ENCODE data around the gene KLHL8.

The KLHL8 gene

DNA sequence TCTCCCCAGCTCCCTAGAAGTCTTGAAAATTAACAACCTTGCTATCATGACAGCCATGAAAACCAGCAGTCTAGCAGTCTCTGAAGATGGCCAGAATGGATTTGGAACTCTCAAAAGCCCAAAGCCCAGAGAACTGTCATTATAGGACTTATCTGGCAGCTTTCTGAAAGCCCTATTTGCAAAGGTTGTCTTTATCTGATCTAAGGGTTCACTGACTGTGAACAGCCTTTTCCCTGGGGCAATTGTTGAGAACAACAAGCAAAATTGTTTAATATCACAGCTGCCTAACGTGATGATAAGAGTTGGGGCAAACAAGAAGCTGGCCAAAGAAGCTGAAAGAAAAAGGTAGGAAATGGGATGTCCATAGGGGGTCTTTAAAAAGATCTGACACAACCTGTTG lies 20.9 kb upstream of the KLHL8 start:
- TF ChIP-seq, protein P1, sequence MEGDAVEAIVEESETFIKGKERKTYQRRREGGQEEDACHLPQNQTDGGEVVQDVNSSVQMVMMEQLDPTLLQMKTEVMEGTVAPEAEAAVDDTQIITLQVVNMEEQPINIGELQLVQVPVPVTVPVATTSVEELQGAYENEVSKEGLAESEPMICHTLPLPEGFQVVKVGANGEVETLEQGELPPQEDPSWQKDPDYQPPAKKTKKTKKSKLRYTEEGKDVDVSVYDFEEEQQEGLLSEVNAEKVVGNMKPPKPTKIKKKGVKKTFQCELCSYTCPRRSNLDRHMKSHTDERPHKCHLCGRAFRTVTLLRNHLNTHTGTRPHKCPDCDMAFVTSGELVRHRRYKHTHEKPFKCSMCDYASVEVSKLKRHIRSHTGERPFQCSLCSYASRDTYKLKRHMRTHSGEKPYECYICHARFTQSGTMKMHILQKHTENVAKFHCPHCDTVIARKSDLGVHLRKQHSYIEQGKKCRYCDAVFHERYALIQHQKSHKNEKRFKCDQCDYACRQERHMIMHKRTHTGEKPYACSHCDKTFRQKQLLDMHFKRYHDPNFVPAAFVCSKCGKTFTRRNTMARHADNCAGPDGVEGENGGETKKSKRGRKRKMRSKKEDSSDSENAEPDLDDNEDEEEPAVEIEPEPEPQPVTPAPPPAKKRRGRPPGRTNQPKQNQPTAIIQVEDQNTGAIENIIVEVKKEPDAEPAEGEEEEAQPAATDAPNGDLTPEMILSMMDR (IDR thresholded peaks at IDR 0.05; ENCODE audit: low read depth, low read length, missing control alignments): no peak
- no peak for DNase-seq (ENCODE audit: extremely low read depth, low read depth)
- no peak overlapping the region for H3K4me3 ChIP-seq (replicated peaks; ENCODE audit: low read depth, low read length)

DNA sequence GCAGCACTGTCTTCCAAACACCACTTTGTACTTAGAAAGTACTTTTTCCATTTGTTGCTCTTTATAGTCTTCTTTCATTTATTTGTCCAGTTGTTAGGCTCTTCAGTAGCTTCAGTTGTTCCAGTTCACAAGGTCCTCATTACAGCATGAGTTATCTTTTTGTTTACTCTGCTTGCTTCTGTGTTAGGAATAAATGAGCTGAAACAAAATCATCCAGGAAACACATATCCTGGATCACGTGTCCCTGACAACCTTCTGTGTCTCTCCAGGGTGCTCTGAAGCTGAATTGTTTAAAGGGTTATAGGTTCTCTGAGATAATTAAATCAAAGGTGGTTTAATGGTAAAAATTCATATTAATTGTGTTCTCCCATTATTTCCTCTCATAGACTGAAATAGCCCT lies 19.9 kb upstream of the KLHL8 start:
- TF ChIP-seq, protein P1 (IDR thresholded peaks at IDR 0.05; ENCODE audit: low read depth, low read length, missing control alignments): no peak
- no peak overlapping the region for H3K4me3 ChIP-seq (replicated peaks; ENCODE audit: low read depth, low read length)
- no peak for DNase-seq (ENCODE audit: extremely low read depth, low read depth)

DNA sequence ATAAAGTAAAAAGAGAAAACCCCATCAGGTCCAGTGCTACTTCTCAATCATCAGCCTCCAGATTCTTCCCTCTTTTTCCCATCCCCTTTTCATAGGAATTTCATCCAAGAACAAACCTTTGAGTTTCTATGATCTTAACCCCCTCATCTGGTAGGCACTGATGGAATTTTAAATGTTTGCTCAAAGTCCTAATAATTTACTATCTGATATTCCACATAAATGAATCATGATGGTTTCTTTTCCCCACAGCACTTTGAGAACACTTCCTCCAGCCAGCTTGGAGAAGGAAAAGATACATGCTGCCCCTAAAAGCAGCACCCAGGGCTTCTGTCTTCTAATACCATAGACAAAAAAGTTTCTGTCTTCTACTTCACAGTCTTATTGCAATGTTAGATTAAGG lies 19.4 kb upstream of the KLHL8 start:
- DNase-seq (ENCODE audit: extremely low read depth, low read depth): no peak
- TF ChIP-seq, protein P1 (IDR thresholded peaks at IDR 0.05; ENCODE audit: low read depth, low read length, missing control alignments): no peak
- no peak overlapping the region for H3K4me3 ChIP-seq (replicated peaks; ENCODE audit: low read depth, low read length)

DNA sequence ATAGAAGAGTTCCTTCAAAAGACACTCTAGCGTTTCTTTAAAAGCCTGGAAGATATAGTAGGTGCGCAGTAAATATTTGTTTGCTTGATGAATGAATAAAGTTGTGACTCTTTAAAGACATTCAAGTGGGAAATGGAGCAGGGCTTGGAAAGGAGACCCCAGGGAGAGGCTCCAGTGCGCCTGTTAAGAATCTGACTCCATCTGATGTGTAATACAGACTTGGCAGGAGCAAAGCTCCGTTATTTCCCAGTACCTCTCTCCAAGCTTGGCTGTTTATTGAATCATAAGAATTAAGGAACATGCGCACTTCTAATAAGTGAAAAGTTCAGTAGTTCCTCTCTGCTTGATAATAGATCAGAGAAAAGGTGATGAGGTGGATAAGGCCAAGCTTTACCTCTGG lies 18.8 kb upstream of the KLHL8 start:
- TF ChIP-seq, protein P1 (IDR thresholded peaks at IDR 0.05; ENCODE audit: low read depth, low read length, missing control alignments): no peak
- H3K4me3 ChIP-seq (replicated peaks; ENCODE audit: low read depth, low read length): no peak overlapping the region
- DNase-seq (ENCODE audit: extremely low read depth, low read depth): no peak

DNA sequence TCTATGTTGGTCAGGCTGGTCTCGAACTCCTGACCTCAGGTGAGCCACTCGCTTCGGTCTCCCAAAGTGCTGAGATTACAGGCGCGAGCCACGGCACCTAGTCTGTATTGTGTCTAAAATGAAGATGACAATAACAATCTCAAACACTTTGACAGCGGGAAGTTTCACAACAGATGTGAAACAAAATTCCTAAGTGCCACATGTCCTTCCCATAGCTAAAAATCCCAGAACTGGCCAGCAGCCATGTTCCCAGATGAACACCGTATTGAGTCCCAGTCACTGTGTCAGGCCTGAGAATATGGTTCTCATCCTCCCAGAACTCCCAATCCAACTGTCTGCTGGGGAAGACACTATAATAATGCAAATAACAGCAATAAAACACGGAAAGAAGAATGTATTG lies 16.4 kb upstream of the KLHL8 start:
- TF ChIP-seq, protein P1 (IDR thresholded peaks at IDR 0.05; ENCODE audit: low read depth, low read length, missing control alignments): no peak
- no peak for DNase-seq (ENCODE audit: extremely low read depth, low read depth)
- no peak overlapping the region for H3K4me3 ChIP-seq (replicated peaks; ENCODE audit: low read depth, low read length)

DNA sequence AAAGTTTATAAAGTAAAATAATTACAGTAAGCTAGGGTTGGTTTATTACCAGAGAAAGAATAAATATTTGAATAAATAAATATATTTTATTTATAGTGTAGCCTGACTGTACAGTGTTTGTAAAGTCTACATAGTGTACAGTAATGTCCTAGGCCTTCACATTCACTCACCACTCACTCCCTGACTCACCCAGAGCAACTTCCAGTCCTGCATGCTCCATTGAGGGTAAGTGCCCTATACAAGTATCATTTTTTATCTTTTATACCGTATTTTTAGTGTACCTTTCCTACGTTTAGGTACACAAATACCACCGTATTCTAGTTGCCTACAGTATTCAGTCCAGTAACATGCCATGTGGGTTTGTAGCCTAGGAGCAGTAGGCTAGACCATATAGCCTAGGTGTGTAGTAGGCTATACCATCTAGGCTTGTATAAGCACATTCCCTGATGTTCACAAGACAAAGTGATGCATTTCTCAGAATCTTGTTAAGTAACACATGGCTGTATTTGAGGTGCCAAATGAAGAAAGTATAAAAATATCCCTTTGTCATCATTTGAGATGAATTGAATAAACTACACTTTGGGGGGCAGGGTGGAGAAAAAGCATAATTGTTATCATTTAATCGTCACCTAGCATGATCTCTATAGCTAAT lies 14.7 kb upstream of the KLHL8 start:
- H3K4me3 ChIP-seq (replicated peaks; ENCODE audit: low read depth, low read length): peak overlapping the region; percentile 32
- no peak for DNase-seq (ENCODE audit: extremely low read depth, low read depth)
- TF ChIP-seq, protein P1 (IDR thresholded peaks at IDR 0.05; ENCODE audit: low read depth, low read length, missing control alignments): no peak

DNA sequence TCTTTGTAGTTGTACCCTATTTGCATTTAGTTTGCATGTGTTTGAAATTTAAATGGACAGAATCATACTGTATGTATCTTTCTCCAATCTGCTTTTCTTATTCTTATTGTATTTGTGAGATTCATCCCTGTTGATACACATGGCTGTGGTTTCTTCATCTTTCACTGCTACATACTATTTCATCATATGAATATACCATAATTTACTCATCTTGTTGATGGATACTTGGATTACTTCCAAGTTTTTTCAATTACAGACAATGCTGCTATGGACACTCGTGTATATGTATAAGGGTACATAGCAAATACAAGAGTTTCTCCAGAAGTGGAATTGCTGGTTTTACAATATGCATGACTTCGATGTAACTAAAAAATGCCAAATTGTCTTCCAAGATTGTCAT lies 11.8 kb upstream of the KLHL8 start:
- no peak for DNase-seq (ENCODE audit: extremely low read depth, low read depth)
- H3K4me3 ChIP-seq (replicated peaks; ENCODE audit: low read depth, low read length): no peak overlapping the region
- TF ChIP-seq, protein P1 (IDR thresholded peaks at IDR 0.05; ENCODE audit: low read depth, low read length, missing control alignments): no peak
